OCI-LY7 (cell line): Measurements from ENCODE around the gene NDUFS6.

ENCODE experiments used
- CTCF ChIP-seq: fragments of 200-600 bp; sonication (generic); conservative IDR thresholded peaks from 2 replicates; pipeline ENCODE4 v1.5.1; 2014; ENCODE audit warnings: mild to moderate bottlenecking, antibody characterized with exemption, low read length, moderate library complexity, mixed read lengths
- EZH2phosphoT487 ChIP-seq: fragments of 200-600 bp; sonication (generic); IDR thresholded peaks from 2 replicates; pipeline ENCODE4 v1.6.1; 2018; ENCODE audit warnings: low read depth, borderline replicate concordance, mild to moderate bottlenecking, mixed run types, antibody characterized with exemption, low read length, moderate library complexity, mixed read lengths

DNA sequence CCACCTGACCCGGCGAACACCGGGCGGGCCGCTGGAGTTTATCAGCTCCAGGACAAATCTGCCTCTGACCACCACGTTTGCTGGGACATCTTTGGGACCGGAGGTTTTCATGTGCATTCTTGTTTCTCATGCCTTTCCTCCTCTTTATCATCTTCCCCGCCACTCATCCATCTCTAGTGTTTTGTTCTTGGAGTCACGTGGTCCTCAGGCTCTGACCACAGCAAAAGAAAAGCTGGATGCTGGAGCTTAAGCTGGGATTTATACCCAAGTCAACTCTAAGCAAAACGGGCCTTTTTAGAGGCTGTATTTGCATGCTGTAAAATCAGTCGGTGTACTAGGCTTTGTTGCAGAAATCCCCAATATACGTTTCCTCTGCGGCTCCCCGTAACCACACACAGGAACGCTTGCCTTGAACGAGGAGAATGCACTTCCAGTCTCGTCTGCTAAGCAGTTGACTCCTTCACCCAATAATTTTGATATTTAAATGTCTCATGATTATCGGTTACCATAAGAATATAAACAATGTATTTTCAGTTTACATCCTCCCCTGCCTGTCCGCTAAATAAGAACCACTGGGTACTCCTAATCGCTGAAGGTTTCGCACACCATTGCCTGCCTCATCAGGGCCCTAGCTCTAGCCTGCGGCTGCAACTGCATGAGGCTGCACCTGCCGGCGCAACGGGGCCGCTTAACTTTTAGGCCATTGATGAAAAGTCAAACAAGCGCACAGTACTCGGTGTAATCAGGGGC is 560 bp upstream of the NDUFS6 start:
- TF ChIP-seq CTCF (no peak), EZH2phosphoT487 (no peak)
